HepG2 (cell line): ENCODE results near the gene DHX8. TPM values are rescaled to one million over a fixed set of nuclear protein-coding genes. Genes with fewer than 3 reads are reported as not detected.
A peak's percentile ranks its signal among the peaks of the same experiment; 100 is the strongest.

Source experiments
- ARNT2 ChIP-seq: sonication (generic); formaldehyde crosslinking; IDR thresholded peaks from 2 replicates; pipeline ENCODE4 v1.8.0; 2022; ENCODE audit warnings: mild to moderate bottlenecking, low read depth, missing genetic modification reagents, moderate library complexity
- DMAP1 ChIP-seq: IDR thresholded peaks from 2 replicates; pipeline ENCODE4 v1.6.1; 2016
- ESRRA ChIP-seq: sonication (generic); formaldehyde crosslinking; IDR thresholded peaks from 2 replicates; pipeline ENCODE4 v1.5.1; 2020; ENCODE audit warnings: mild to moderate bottlenecking, low read depth, missing genetic modification reagents
- FOXA1 ChIP-seq, 2 experiments: fragments of 450-650 bp in 1 of 2; sonication (generic) in 1 of 2; formaldehyde crosslinking in 1 of 2; IDR thresholded peaks; 2 replicates each; pipeline versions ENCODE4 v1.4.0 to v1.6.1; 2016 to 2020; ENCODE audit warnings: missing genetic modification reagents in 1 of 2
- KDM2A ChIP-seq: sonication (generic); formaldehyde crosslinking; IDR thresholded peaks from 2 replicates; pipeline ENCODE4 v1.4.0; 2020; ENCODE audit warnings: low read depth, missing genetic modification reagents, borderline replicate concordance
- MEIS1 ChIP-seq: sonication (generic); formaldehyde crosslinking; IDR thresholded peaks from 2 replicates; pipeline ENCODE4 v1.9.0; 2021; ENCODE audit warnings: mild to moderate bottlenecking, missing genetic modification reagents, moderate library complexity, borderline replicate concordance
- NFIB ChIP-seq: sonication (generic); formaldehyde crosslinking; IDR thresholded peaks from 2 replicates; pipeline ENCODE4 v1.9.0; 2021; ENCODE audit warnings: missing genetic modification reagents, mild to moderate bottlenecking, borderline replicate concordance
- NR2F1 ChIP-seq, 2 experiments: fragments of 450-650 bp in 1 of 2; formaldehyde crosslinking in 1 of 2; IDR thresholded peaks; 2 replicates each; pipeline versions ENCODE4 v1.5.0 to v1.6.1; 2016 to 2020; ENCODE audit warnings: mild to moderate bottlenecking in 1 of 2, missing compliant biosample characterization in 1 of 2, missing genetic modification reagents in 1 of 2, moderate library complexity in 1 of 2
- PAX8 ChIP-seq: sonication (generic); formaldehyde crosslinking; IDR thresholded peaks from 2 replicates; pipeline ENCODE4 v1.8.0; 2022; ENCODE audit warnings: mild to moderate bottlenecking, missing genetic modification reagents, borderline replicate concordance
- PRPF4 ChIP-seq: fragments of 200-400 bp; formaldehyde crosslinking; IDR thresholded peaks from 2 replicates; pipeline ENCODE4 v1.6.1; 2016; ENCODE audit warnings: low read length, low read depth; ENCODE audit not compliant: poor library complexity, severe bottlenecking
- RCOR2 ChIP-seq: IDR thresholded peaks from 2 replicates; pipeline ENCODE4 v1.6.1; 2016; ENCODE audit warnings: missing biosample characterization, missing genetic modification reagents
- SKI ChIP-seq: fragments of 450-650 bp; IDR thresholded peaks from one replicate; pipeline ENCODE4 v1.6.1; 2018; ENCODE audit warnings: mild to moderate bottlenecking; ENCODE audit not compliant: partially characterized antibody
- SRSF4 ChIP-seq: fragments of 200-400 bp; formaldehyde crosslinking; IDR thresholded peaks from one replicate; pipeline ENCODE4 v1.6.1; 2018; ENCODE audit warnings: mild to moderate bottlenecking, low read depth, low read length, moderate library complexity; ENCODE audit not compliant: poor library complexity, severe bottlenecking
- STAG1 ChIP-seq: sonication (generic); formaldehyde crosslinking; IDR thresholded peaks from 2 replicates; pipeline ENCODE4 v1.4.0; 2020; ENCODE audit warnings: missing genetic modification reagents
- YEATS2 ChIP-seq: sonication (generic); formaldehyde crosslinking; IDR thresholded peaks from 2 replicates; pipeline ENCODE4 v1.4.0; 2020; ENCODE audit warnings: missing genetic modification reagents, borderline replicate concordance
- ZFY ChIP-seq: sonication (generic); formaldehyde crosslinking; IDR thresholded peaks from 2 replicates; pipeline ENCODE4 v1.4.0; 2020; ENCODE audit warnings: missing genetic modification reagents
- ZKSCAN5 ChIP-seq: sonication (generic); formaldehyde crosslinking; IDR thresholded peaks from 2 replicates; pipeline ENCODE4 v1.5.1; 2020; ENCODE audit warnings: mild to moderate bottlenecking, missing genetic modification reagents
- ZNF225 ChIP-seq: sonication (generic); formaldehyde crosslinking; IDR thresholded peaks from 2 replicates; pipeline ENCODE4 v1.4.0; 2020; ENCODE audit warnings: mild to moderate bottlenecking, missing genetic modification reagents
- ZNF335 ChIP-seq: sonication (generic); formaldehyde crosslinking; IDR thresholded peaks from 2 replicates; pipeline ENCODE4 v1.4.0; 2020; ENCODE audit warnings: missing genetic modification reagents
- ZNF558 ChIP-seq: sonication (generic); formaldehyde crosslinking; IDR thresholded peaks from 2 replicates; pipeline ENCODE4 v1.9.0; 2022; ENCODE audit warnings: mild to moderate bottlenecking, missing genetic modification reagents, borderline replicate concordance
- ZNF616 ChIP-seq: sonication (generic); formaldehyde crosslinking; IDR thresholded peaks from 2 replicates; pipeline ENCODE4 v1.5.0; 2020; ENCODE audit warnings: low read depth, mild to moderate bottlenecking, missing genetic modification reagents
- ZNF841 ChIP-seq: sonication (generic); formaldehyde crosslinking; IDR thresholded peaks from 2 replicates; pipeline ENCODE4 v1.8.1; 2023; ENCODE audit warnings: missing genetic modification reagents, borderline replicate concordance
- polyA plus RNA-seq, 8 experiments: library from polyadenylated mRNA; depleted of rRNA in 3 of 8; stranded (reverse) in 7 of 8; unstranded in 1 of 8; fragments of >200 nt; fragmentation: Illumina TruSeq in 4 of 8; extraction: Trizol in 4 of 8; gene quantifications; 2 replicates each; pipeline versions ENCODE4 v1.2.1 to v1.2.3, GENCODE V29; 2011 to 2016; ENCODE audit warnings: low read depth in 4 of 8, missing spikeins in 1 of 8, mixed read lengths in 1 of 8; ENCODE audit not compliant: insufficient read depth in 1 of 8
- total RNA-seq, 5 experiments: library from RNA; depleted of rRNA; stranded (reverse); fragments of >200 nt; fragmentation: Illumina TruSeq; extraction: Trizol; gene quantifications; 2 replicates each; pipeline ENCODE4 v1.2.3, GENCODE V29; 2016; ENCODE audit warnings: low read depth in 1 of 5
- TF ChIP-seq, protein P1 (sequence below): sonication (generic); formaldehyde crosslinking; IDR thresholded peaks from 2 replicates; pipeline ENCODE4 v1.5.0; 2020; ENCODE audit warnings: missing genetic modification reagents, mild to moderate bottlenecking, borderline replicate concordance
- TF ChIP-seq, protein P2 (sequence below): IDR thresholded peaks from 2 replicates; pipeline ENCODE4 v1.6.1; 2012; ENCODE audit warnings: inconsistent platforms
- TF ChIP-seq, protein P3 (sequence below): sonication (generic); formaldehyde crosslinking; IDR thresholded peaks from 2 replicates; pipeline ENCODE4 v1.8.0; 2022; ENCODE audit warnings: mild to moderate bottlenecking, missing genetic modification reagents, moderate library complexity
- TF ChIP-seq, protein P4 (sequence below): sonication (generic); formaldehyde crosslinking; IDR thresholded peaks from 2 replicates; pipeline ENCODE4 v1.4.0; 2020; ENCODE audit warnings: missing genetic modification reagents

DHX8 gene
- total and polyA plus RNA-seq, 2 of the 13 experiments (the other 11 are each of a cell fraction or from before 2014, with no cell fraction given), result 24.8 to 48.9 TPM

DNA sequence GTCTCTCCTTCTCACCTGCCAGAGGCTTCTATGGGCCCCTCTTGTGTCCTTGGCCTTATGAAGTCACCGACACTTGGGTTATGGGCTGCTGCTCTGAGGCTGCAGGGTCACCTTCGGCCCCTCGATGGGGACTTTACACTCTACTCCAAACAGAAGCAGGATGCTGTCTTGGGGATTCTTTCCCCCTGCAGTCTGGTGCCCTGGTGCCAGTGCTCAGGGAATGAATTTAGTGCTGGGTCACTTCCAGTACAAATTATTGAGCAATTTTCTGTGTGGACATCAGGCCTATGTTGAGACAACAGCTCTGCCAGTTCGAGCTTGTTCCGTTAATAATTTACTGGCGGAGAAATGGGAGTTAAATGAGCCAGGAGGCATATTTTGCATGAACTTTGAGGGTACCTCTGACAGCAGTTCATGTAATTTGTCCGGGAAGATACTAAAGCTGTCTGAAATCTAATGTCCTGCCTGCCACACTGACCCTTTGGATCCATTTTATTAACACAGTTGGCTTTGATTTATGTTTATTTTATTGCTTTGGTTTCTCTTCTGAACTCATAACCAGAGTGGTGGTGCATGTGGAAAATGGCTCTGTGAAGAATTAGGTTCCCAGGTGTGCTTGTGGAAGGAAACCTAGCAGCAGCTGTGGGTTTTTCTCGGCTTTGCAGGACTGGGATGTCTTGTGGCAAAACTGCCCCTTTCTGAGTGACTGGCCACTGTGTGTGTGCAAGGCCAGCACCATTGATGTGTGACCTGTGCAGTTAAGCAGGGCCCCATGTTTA, 34.1 kb upstream of the DHX8 start (continued):
- TF ChIP-seq ARNT2 (CRISPR knock-in tag) (0 out of 2 replicates have a peak, but pooled peaks have one; percentile 19), ZNF335 (CRISPR knock-in tag) (no peak), YEATS2 (peak; percentile 60; the same call in 1 of the 2 replicates), KDM2A (CRISPR knock-in tag) (peak; percentile 53; the same call in 1 of the 2 replicates), ESRRA (peak; percentile 96), ZNF841 (CRISPR knock-in tag) (no peak), PRPF4 (no peak), NFIB (CRISPR knock-in tag) (no peak), SKI (peak; percentile 53), NR2F1 (CRISPR knock-in tag; IDR thresholded peaks at IDR 0.05) (peak; percentile 52 to 79; a peak in 3 of 4 replicates), STAG1 (peak; percentile 38), DMAP1 (CRISPR knock-in tag) (peak; percentile 48; the same call in 1 of the 2 replicates), ZNF558 (CRISPR knock-in tag) (no peak), FOXA1 (IDR thresholded peaks at IDR 0.05) (no peak), FOXA1 (CRISPR knock-in tag; IDR thresholded peaks at IDR 0.05) (peak; percentile 85), MEIS1 (CRISPR knock-in tag) (no peak), SRSF4 (no peak), ZKSCAN5 (CRISPR knock-in tag) (no peak), ZNF225 (CRISPR knock-in tag) (no peak), RCOR2 (CRISPR knock-in tag) (peak; percentile 88), PAX8 (CRISPR knock-in tag) (no peak), ZNF616 (no peak), ZFY (no peak; the same call in 1 of the 2 replicates)
- TF ChIP-seq, protein P1, sequence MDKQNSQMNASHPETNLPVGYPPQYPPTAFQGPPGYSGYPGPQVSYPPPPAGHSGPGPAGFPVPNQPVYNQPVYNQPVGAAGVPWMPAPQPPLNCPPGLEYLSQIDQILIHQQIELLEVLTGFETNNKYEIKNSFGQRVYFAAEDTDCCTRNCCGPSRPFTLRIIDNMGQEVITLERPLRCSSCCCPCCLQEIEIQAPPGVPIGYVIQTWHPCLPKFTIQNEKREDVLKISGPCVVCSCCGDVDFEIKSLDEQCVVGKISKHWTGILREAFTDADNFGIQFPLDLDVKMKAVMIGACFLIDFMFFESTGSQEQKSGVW, result no peak
- TF ChIP-seq, protein P2, sequence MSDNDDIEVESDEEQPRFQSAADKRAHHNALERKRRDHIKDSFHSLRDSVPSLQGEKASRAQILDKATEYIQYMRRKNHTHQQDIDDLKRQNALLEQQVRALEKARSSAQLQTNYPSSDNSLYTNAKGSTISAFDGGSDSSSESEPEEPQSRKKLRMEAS, result peak; percentile 66
- TF ChIP-seq, protein P3, sequence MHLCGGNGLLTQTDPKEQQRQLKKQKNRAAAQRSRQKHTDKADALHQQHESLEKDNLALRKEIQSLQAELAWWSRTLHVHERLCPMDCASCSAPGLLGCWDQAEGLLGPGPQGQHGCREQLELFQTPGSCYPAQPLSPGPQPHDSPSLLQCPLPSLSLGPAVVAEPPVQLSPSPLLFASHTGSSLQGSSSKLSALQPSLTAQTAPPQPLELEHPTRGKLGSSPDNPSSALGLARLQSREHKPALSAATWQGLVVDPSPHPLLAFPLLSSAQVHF (CRISPR knock-in tag), result no peak
- TF ChIP-seq, protein P4, sequence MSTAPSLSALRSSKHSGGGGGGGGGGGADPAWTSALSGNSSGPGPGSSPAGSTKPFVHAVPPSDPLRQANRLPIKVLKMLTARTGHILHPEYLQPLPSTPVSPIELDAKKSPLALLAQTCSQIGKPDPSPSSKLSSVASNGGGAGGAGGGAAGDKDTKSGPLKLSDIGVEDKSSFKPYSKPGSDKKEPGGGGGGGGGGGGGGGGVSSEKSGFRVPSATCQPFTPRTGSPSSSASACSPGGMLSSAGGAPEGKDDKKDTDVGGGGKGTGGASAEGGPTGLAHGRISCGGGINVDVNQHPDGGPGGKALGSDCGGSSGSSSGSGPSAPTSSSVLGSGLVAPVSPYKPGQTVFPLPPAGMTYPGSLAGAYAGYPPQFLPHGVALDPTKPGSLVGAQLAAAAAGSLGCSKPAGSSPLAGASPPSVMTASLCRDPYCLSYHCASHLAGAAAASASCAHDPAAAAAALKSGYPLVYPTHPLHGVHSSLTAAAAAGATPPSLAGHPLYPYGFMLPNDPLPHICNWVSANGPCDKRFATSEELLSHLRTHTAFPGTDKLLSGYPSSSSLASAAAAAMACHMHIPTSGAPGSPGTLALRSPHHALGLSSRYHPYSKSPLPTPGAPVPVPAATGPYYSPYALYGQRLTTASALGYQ (CRISPR knock-in tag), result peak; percentile 92
